ENCODE data around the gene OR8B12.

Gene OR8B12

GRCh38 chr11:124493016-124493655 lies 50.3 kb downstream of the OR8B12 start:
- Histone ChIP-seq H4K20me1 (ENCODE audit: insufficient read depth, low read length) (no peaks in the 10 kb centered on the region), H2AFZ (ENCODE audit: low read length) (no peak overlapping the region), H3F3A (ENCODE audit: insufficient read depth, low read length) (no peaks in the 10 kb centered on the region), H3K27me3 (ENCODE audit: insufficient read depth, low read length) (no peaks in the 10 kb centered on the region), H3K79me2 (ENCODE audit: insufficient read depth, low read length) (no peaks in the 10 kb centered on the region), H3K4me3 (ENCODE audit: low read depth, low read length, poor library complexity, severe bottlenecking) (no peak overlapping the region), H3K4me1 (ENCODE audit: insufficient read depth, low read length, severe bottlenecking) (no peaks in the 10 kb centered on the region), H3K4me2 (ENCODE audit: low read length) (no peak overlapping the region), H3K9me2 (ENCODE audit: low read depth, low read length) (no peaks in the 10 kb centered on the region), H3K9me3 (ENCODE audit: low read length) (no peaks in the 10 kb centered on the region), H3K27ac (ENCODE audit: low read depth, low read length, poor library complexity, severe bottlenecking) (no peak overlapping the region), H3K9ac (ENCODE audit: low read length) (no peak overlapping the region), H3K36me3 (ENCODE audit: insufficient read depth, low read length) (no peaks in the 10 kb centered on the region)
- TF ChIP-seq CTCF (IDR thresholded peaks at IDR 0.05; ENCODE audit: low read length): no peak
- no peak for TF ChIP-seq EZH2 (IDR thresholded peaks at IDR 0.05; ENCODE audit: borderline replicate concordance, low read length)
